Kidney (tissue), 14 donors: Measurements from ENCODE around the gene USP24. TPM values are rescaled to one million over a fixed set of nuclear protein-coding genes. Genes with fewer than 3 reads are reported as not detected.
"Not testable (repeated sequence)": the region's sequence is repeated elsewhere in the genome, so short reads cannot be mapped to it uniquely, and the experiment has no call there.

Experiments
- DNase-seq, 5 donors: peaks; one replicate each; pipeline ENCODE4 v3.0.0-alpha.2; 2013 to 2020
- FAIRE-seq: peaks from 2 replicates; lab custom pipeline; 2012; peaks lifted over from hg19 to GRCh38; lab: Jason Lieb, UNC
- H3K27ac ChIP-seq, 2 donors: one replicate each; pipeline ENCODE4 v1.7.0; 2013; ENCODE audit warnings: low read depth in 2 of 2, low read length in 2 of 2, inconsistent platforms in 1 of 2
- H3K27me3 ChIP-seq: one replicate; pipeline ENCODE4 v1.7.1; 2013; ENCODE audit warnings: low read length, inconsistent platforms; ENCODE audit not compliant: control insufficient read depth, insufficient read depth
- H3K36me3 ChIP-seq, 3 donors: one replicate each; pipeline versions ENCODE4 v1.7.0 to v1.7.1; 2013; ENCODE audit warnings: low read length in 3 of 3, control low read depth in 1 of 3, inconsistent platforms in 1 of 3; ENCODE audit not compliant: insufficient read depth in 3 of 3, control insufficient read depth in 2 of 3
- H3K4me1 ChIP-seq, 3 donors: one replicate each; pipeline versions ENCODE4 v1.7.0 to v1.7.1; 2013; ENCODE audit warnings: low read length in 3 of 3, inconsistent platforms in 1 of 3, low read depth in 1 of 3; ENCODE audit not compliant: control insufficient read depth in 2 of 3, insufficient read depth in 2 of 3
- H3K4me3 ChIP-seq, 3 donors: one replicate each; pipeline versions ENCODE4 v1.7.0 to v1.8.1; 2013; ENCODE audit warnings: low read length in 3 of 3, control low read depth in 1 of 3, inconsistent platforms in 1 of 3
- H3K9ac ChIP-seq, 3 donors: one replicate each; pipeline versions ENCODE4 v1.7.0 to v1.7.1; 2013; ENCODE audit warnings: low read length in 3 of 3, control low read depth in 1 of 3, inconsistent platforms in 1 of 3
- H3K9me3 ChIP-seq, 3 donors: one replicate each; pipeline versions ENCODE4 v1.7.0 to v1.7.1; 2013; ENCODE audit warnings: low read length in 3 of 3, control low read depth in 1 of 3, inconsistent platforms in 1 of 3; ENCODE audit not compliant: control insufficient read depth in 2 of 3, insufficient read depth in 1 of 3
- CTCF ChIP-seq: IDR thresholded peaks from 3 replicates; pipeline ENCODE4 v1.5.1; 2012; ENCODE audit warnings: mild to moderate bottlenecking, moderate library complexity, borderline replicate concordance; ENCODE audit not compliant: insufficient read depth; ENCODE audit errors: extremely low read depth
- intact Hi-C: fragments of 100-400 bp; cut with DNase I; formaldehyde crosslinking; loops from one replicate; pipeline ENCODE4 v1.11.1; 2022
- polyA plus RNA-seq: library from polyadenylated mRNA; stranded (reverse); fragments of 350-450 nt; fragmentation: Illumina TruSeq; extraction: RNeasy Lipid Tissue Mini Kit (QIAGEN cat#74804); gene quantifications from one replicate; pipeline ENCODE4 v1.2.3, GENCODE V29; 2014; ENCODE audit warnings: low read depth, low replicate concordance; ENCODE audit not compliant: insufficient read depth
- total RNA-seq: library from RNA; stranded (reverse); fragmentation: NEBNext Ultra II Directional; extraction: Animal tissue kit (Norgen Biotek cat#: 25700); gene quantifications from one replicate; pipeline ENCODE4 v1.2.1, GENCODE V29; 2021
- donor health status: control.
- donor health status: control.
- donor health status: control.
- donor health status: control.
- donor health status: control.
- donor health status: DM: yes; HTN: yes; CAD: no.
- donor health status: Normal renal cell carcinoma (clear cell type).

USP24 gene
- total and polyA plus RNA-seq, 2 donors from 2014 or later, result 10.1 to 49.2 TPM

- DNase-seq (no peak), FAIRE-seq (no peak)
- Histone ChIP-seq H3K36me3 (no peaks in the 10 kb centered on the region), H3K4me3 (no peak overlapping the region), H3K27me3 (no peaks in the 10 kb centered on the region), H3K9ac (no peak overlapping the region), H3K9me3 (no peaks in the 10 kb centered on the region), H3K27ac (no peak overlapping the region), H3K4me1 (peaks cover 0 to 2% (median 0%) of the 10 kb centered on the region in 3 donors)
- intact Hi-C loops, result no loop called here
- no peak for TF ChIP-seq CTCF
Observed at GRCh38 chr1:55232448-55233144, 17.4 kb upstream of the USP24 start.

GRCh38 chr1:55231745-55232144, 16.6 kb upstream of the USP24 start:
- FAIRE-seq (no peak), DNase-seq (no peak)
- H3K36me3 ChIP-seq, result no peaks in the 10 kb centered on the region
- H3K27ac ChIP-seq, result no peak overlapping the region
- no peaks in the 10 kb centered on the region for H3K27me3 ChIP-seq
- peaks cover 0 to 2% (median 0%) of the 10 kb centered on the region in 3 donors for H3K4me1 ChIP-seq
- H3K9me3 ChIP-seq, result no peaks in the 10 kb centered on the region
- no peak overlapping the region for H3K4me3 ChIP-seq
- intact Hi-C loops, result no loop called here
- no peak for TF ChIP-seq CTCF
- H3K9ac ChIP-seq, result no peak overlapping the region

- intact Hi-C loops, result no loop called here
- Histone ChIP-seq H3K4me1 (peaks cover 0 to 2% (median 0%) of the 10 kb centered on the region in 3 donors), H3K27me3 (no peaks in the 10 kb centered on the region), H3K9ac (no peak overlapping the region), H3K27ac (no peak overlapping the region), H3K4me3 (no peak overlapping the region), H3K9me3 (no peaks in the 10 kb centered on the region), H3K36me3 (no peaks in the 10 kb centered on the region)
- FAIRE-seq (no peak), DNase-seq (no peak)
- TF ChIP-seq CTCF, result no peak
Observed at GRCh38 chr1:55230659-55231058, 15.5 kb upstream of the USP24 start.

GRCh38 chr1:55229726-55230125, 14.6 kb upstream of the USP24 start:
- intact Hi-C loops, H3K4me1 ChIP-seq, H3K9me3 ChIP-seq, H3K27ac ChIP-seq, FAIRE-seq, DNase-seq, H3K36me3 ChIP-seq, H3K4me3 ChIP-seq, H3K9ac ChIP-seq, H3K27me3 ChIP-seq: not testable (repeated sequence)
